ENCODE data around the gene SYT2. TPM values are rescaled to one million over a fixed set of nuclear protein-coding genes. Genes with fewer than 3 reads are reported as not detected.

SYT2 gene
- total and polyA plus RNA-seq, 10 of the 15 experiments (the other 5 are each of a cell fraction or from before 2014, with no cell fraction given) = not detected

DNA sequence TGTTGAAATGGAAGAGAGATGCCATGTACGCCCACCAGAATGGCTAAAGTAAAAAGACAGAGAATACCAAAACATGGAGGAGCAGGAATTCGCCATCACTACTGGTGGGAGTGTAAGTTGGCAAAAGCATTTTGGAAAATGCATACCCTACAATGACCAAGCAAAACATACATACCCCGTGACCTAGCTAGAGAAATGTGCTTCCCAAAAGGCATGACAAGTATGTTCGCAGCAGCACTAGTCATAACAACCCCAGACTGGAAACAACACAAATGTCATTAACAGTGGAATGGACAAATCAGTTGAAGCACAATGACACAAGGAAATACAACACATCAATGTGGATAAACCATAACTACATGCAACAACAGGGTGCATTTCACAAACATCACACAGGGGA is 27.2 kb downstream of the SYT2 start:
- no peak overlapping the region for H3K27ac ChIP-seq (ENCODE audit: control insufficient read depth, insufficient read depth)
- H3K9ac ChIP-seq (ENCODE audit: control insufficient read depth, insufficient read depth, low read length) = no peak overlapping the region
- DNase-seq (ENCODE audit: low read depth, low spot score) (no peak), FAIRE-seq (no peak), ATAC-seq (no peak)
- H3K4me1 ChIP-seq (ENCODE audit: control insufficient read depth, insufficient read depth, low read length) = no peaks in the 10 kb centered on the region
- H3K36me3 ChIP-seq (ENCODE audit: control insufficient read depth in 2 of 2, insufficient read depth in 2 of 2, low read length in 1 of 2) = no peaks in the 10 kb centered on the region
- ChIA-PET POLR2A (interaction anchor here (0.7 kb wide), 1 partner anchor 16 kb away, joined by 4 read pairs; no protein-coding TSS in a partner anchor), RAD21 (ENCODE audit: unreplicated experiment) (no interaction called here), SMC1A (ENCODE audit: uncharacterized antibody, unreplicated experiment) (no interaction called here), CTCF (interaction anchor here (1.0 kb wide), 1 partner anchor 8 kb away, joined by 3 read pairs; no protein-coding TSS in a partner anchor)
- no peaks in the 10 kb centered on the region for H4K20me1 ChIP-seq (ENCODE audit: control insufficient read depth, insufficient read depth)
- 9% methylated on average over 4 of the region's 4 CpGs for WGBS (ENCODE audit: insufficient coverage, insufficient replicate concordance, low lambda C conversion rate, missing lambda C conversion rate)
- H3K4me3 ChIP-seq = no peak overlapping the region
- no peak overlapping the region for H3K4me2 ChIP-seq (ENCODE audit: control insufficient read depth, insufficient read depth)
- H3K9me3 ChIP-seq (replicated peaks; ENCODE audit: control insufficient read depth, insufficient read depth, low read length) = no peaks in the 10 kb centered on the region
- intact Hi-C loops (cut with micrococcal nuclease; ENCODE audit: unreplicated experiment) (no loop called here), in situ Hi-C loops (cut with MboI) (no loop called here)
- BruUV-seq (replicated peaks) = no TSS peak
- peaks cover 1 to 2% of the 10 kb centered on the region in 2 experiments; a peak in 3 of 4 replicates for H3K27me3 ChIP-seq (replicated peaks in 1 of 2; ENCODE audit: control insufficient read depth in 2 of 2, insufficient read depth in 2 of 2, low read length in 1 of 2)
- no peak overlapping the region for H2AFZ ChIP-seq (ENCODE audit: control insufficient read depth, low read depth, low read length)
- no peak for TF ChIP-seq SMAD1 (IDR thresholded peaks at IDR 0.05; ENCODE audit: low read depth, partially characterized antibody)
- no peak for TF ChIP-seq MEF2A (IDR thresholded peaks at IDR 0.05; ENCODE audit: insufficient read depth, low read depth, low read length)
- TF ChIP-seq ETV6 (conservative IDR thresholded peaks at IDR 0.05 in 1 of 2, IDR thresholded peaks at IDR 0.05 in 1 of 2; ENCODE audit: borderline replicate concordance in 1 of 2, low read depth in 1 of 2) = no peak
- TF ChIP-seq MTA2 (IDR thresholded peaks at IDR 0.05; ENCODE audit: low read depth) = no peak
- TF ChIP-seq, protein P1, sequence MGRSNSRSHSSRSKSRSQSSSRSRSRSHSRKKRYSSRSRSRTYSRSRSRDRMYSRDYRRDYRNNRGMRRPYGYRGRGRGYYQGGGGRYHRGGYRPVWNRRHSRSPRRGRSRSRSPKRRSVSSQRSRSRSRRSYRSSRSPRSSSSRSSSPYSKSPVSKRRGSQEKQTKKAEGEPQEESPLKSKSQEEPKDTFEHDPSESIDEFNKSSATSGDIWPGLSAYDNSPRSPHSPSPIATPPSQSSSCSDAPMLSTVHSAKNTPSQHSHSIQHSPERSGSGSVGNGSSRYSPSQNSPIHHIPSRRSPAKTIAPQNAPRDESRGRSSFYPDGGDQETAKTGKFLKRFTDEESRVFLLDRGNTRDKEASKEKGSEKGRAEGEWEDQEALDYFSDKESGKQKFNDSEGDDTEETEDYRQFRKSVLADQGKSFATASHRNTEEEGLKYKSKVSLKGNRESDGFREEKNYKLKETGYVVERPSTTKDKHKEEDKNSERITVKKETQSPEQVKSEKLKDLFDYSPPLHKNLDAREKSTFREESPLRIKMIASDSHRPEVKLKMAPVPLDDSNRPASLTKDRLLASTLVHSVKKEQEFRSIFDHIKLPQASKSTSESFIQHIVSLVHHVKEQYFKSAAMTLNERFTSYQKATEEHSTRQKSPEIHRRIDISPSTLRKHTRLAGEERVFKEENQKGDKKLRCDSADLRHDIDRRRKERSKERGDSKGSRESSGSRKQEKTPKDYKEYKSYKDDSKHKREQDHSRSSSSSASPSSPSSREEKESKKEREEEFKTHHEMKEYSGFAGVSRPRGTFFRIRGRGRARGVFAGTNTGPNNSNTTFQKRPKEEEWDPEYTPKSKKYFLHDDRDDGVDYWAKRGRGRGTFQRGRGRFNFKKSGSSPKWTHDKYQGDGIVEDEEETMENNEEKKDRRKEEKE (IDR thresholded peaks at IDR 0.05) = no peak
- TF ChIP-seq, protein P2, sequence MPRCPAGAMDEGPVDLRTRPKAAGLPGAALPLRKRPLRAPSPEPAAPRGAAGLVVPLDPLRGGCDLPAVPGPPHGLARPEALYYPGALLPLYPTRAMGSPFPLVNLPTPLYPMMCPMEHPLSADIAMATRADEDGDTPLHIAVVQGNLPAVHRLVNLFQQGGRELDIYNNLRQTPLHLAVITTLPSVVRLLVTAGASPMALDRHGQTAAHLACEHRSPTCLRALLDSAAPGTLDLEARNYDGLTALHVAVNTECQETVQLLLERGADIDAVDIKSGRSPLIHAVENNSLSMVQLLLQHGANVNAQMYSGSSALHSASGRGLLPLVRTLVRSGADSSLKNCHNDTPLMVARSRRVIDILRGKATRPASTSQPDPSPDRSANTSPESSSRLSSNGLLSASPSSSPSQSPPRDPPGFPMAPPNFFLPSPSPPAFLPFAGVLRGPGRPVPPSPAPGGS (IDR thresholded peaks at IDR 0.05; ENCODE audit: borderline replicate concordance, insufficient read depth, low read depth, low read length, poor library complexity, severe bottlenecking) = no peak
- TF ChIP-seq, protein P3, sequence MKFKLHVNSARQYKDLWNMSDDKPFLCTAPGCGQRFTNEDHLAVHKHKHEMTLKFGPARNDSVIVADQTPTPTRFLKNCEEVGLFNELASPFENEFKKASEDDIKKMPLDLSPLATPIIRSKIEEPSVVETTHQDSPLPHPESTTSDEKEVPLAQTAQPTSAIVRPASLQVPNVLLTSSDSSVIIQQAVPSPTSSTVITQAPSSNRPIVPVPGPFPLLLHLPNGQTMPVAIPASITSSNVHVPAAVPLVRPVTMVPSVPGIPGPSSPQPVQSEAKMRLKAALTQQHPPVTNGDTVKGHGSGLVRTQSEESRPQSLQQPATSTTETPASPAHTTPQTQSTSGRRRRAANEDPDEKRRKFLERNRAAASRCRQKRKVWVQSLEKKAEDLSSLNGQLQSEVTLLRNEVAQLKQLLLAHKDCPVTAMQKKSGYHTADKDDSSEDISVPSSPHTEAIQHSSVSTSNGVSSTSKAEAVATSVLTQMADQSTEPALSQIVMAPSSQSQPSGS (IDR thresholded peaks at IDR 0.05; ENCODE audit: low read length) = no peak
- TF ChIP-seq STAT3 (IDR thresholded peaks at IDR 0.05; ENCODE audit: low read depth, low read length) = no peak
- TF ChIP-seq, protein P4, sequence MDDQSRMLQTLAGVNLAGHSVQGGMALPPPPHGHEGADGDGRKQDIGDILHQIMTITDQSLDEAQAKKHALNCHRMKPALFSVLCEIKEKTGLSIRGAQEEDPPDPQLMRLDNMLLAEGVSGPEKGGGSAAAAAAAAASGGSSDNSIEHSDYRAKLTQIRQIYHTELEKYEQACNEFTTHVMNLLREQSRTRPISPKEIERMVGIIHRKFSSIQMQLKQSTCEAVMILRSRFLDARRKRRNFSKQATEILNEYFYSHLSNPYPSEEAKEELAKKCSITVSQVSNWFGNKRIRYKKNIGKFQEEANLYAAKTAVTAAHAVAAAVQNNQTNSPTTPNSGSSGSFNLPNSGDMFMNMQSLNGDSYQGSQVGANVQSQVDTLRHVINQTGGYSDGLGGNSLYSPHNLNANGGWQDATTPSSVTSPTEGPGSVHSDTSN (IDR thresholded peaks at IDR 0.05; ENCODE audit: insufficient replicate concordance, low read depth, low read length) = no peak
- no peak for TF ChIP-seq YBX1 (IDR thresholded peaks at IDR 0.05)
- no peak for TF ChIP-seq ZSCAN29 (IDR thresholded peaks at IDR 0.05)
- TF ChIP-seq BACH1 (IDR thresholded peaks at IDR 0.05; ENCODE audit: borderline replicate concordance) = no peak
- TF ChIP-seq NR2C2 (IDR thresholded peaks at IDR 0.05; ENCODE audit: borderline replicate concordance, control insufficient read depth, insufficient read length, low read depth) = no peak
- H3K79me2 ChIP-seq (ENCODE audit: control insufficient read depth, insufficient read depth, low read length) = no peaks in the 10 kb centered on the region
